Coronary artery (tissue), 2 donors: ENCODE results near the gene STK39.

Source experiments
- DNase-seq: peaks from one replicate; pipeline ENCODE4 v3.0.0-alpha.2; 2017; ENCODE audit warnings: low spot score
- H3K27ac ChIP-seq, 2 donors: fragments of 200-600 bp; sonication (generic); one replicate each; pipeline ENCODE4 v1.5.1; 2016 to 2019
- H3K4me3 ChIP-seq: fragments of 200-600 bp; sonication (generic); 2 replicates; pipeline ENCODE4 v1.5.1; 2016; ENCODE audit warnings: mild to moderate bottlenecking, moderate library complexity
- CTCF ChIP-seq: fragments of 200-600 bp; sonication (generic); IDR thresholded peaks from one replicate; pipeline ENCODE4 v1.5.1; 2019; ENCODE audit warnings: antibody characterized with exemption

STK39 gene

GRCh38 chr2:167916756-167917155 is 330.6 kb downstream of the STK39 start:
- no peak for DNase-seq
- Histone ChIP-seq H3K4me3 (no peak overlapping the region), H3K27ac (no peak overlapping the region)
- no peak for TF ChIP-seq CTCF

- DNase-seq: no peak
- H3K27ac ChIP-seq: no peak overlapping the region
- H3K4me3 ChIP-seq: no peak overlapping the region
- TF ChIP-seq CTCF: no peak
These were observed 332.4 kb downstream of the STK39 start for GRCh38 chr2:167914969-167915368.

- no peak overlapping the region for H3K4me3 ChIP-seq
- DNase-seq: no peak
These were observed 338.6 kb downstream of the STK39 start for GRCh38 chr2:167908786-167909185.

GRCh38 chr2:167905668-167906067 is 341.7 kb downstream of the STK39 start:
- no peak for DNase-seq
- Histone ChIP-seq H3K4me3 (no peak overlapping the region), H3K27ac (no peak overlapping the region)
- no peak for TF ChIP-seq CTCF

More at GRCh38 chr2:167908786-167909185, 338.6 kb downstream of the STK39 start:
- no peak for TF ChIP-seq CTCF
- H3K27ac ChIP-seq: no peak overlapping the region
